HG03103 (cell line): ENCODE measurements around the gene UGP2.
A peak's percentile ranks its signal among the peaks of the same experiment; 100 is the strongest.
"Not testable (repeated sequence)": the region's sequence is repeated elsewhere in the genome, so short reads cannot be mapped to it uniquely, and the experiment has no call there.

Experiments
- ATAC-seq: cut with Tn5 transposase; IDR thresholded peaks from one replicate; pipeline ENCODE4 v1.9.1; 2021; ENCODE audit warnings: low read depth; ENCODE audit not compliant: unreplicated experiment

The UGP2 gene

DNA sequence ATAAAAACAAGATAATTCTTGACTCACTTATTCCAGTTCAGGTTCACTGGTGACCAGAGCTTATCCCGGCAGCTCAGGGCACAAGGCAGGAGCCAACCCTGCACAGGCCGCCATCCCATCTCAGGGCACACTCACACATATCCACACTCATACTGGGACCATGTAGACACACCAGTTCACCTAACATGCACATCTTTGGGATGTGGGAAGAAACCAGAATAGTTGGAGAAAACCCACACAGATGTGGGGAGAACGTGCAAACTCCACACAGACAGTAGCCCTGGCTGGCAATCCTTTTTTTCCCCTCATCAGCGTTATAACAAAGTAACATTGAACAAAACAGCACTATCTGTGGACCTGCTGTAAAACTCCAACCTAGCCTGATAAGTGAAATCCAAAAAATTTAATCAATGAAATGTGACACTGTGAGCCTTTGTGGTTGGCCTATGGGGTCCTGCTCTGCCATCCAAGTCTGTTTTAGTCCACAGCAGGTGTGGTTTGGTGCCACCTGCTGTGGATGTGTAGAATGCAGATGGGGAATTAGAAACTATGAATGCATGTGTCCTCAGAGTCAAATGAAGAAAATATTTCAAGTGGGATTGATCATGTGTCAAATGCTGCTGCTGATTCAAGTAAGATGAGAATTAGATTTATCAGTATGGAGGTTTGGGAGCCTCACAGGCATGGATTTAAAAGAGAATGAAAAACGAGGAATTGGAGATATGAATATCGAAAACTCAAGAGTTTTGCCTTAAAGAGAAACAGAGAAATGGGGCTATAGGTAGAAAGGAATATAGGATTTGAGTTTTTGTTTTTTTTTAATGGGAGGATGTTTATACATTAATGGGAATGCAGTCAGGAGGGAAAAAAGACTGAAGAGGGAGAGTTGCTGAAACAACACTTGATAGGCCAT lies 47.0 kb downstream of the UGP2 start:
- ATAC-seq = peak; percentile 86

DNA sequence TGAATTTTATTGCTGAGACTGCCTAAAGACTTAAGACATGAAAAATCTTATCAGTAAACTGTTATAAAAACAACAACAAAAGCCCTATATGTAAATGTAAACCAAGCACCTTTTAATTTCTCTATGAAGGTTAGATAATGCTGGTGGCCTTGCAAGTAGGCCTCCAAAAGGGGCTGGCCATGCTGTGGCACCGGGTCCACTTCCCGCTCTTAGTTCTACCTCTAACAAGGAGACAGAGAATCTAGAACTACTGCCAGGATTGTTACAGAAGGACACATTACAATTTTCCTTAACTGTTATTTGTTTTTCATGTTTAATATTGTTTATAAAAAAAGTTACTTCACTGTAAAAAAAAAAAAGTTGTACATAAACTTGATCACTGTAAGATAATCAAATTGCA lies 49.0 kb downstream of the UGP2 start:
- ATAC-seq = no peak

DNA sequence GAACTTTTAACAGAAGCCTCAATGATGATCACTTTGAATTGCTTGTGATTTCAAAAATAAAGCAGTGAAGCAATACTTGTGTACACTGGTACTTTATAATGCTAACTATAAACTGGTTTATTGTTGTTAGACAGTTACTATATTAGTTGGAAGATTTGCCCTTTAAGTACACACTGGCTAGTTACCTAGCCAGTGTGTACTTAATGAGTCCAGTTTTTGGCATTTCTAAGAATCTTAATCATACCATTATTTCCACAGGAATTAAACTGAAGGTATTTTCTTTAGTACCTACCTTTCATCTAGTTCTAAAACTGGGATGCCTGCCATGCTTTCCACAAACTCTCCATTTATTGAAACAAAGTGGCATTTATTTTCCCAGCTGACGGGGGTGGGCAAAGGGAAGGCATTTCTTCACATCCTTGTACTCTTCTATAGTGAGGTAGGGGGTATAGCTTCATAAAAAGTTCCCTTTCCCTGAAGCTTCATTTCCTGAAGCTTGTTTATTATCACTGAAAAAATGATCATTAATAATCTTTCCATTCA lies 49.9 kb downstream of the UGP2 start:
- no peak for ATAC-seq

GRCh38 chr2:63893163-63893562 lies 51.5 kb downstream of the UGP2 start:
- ATAC-seq = no peak

DNA sequence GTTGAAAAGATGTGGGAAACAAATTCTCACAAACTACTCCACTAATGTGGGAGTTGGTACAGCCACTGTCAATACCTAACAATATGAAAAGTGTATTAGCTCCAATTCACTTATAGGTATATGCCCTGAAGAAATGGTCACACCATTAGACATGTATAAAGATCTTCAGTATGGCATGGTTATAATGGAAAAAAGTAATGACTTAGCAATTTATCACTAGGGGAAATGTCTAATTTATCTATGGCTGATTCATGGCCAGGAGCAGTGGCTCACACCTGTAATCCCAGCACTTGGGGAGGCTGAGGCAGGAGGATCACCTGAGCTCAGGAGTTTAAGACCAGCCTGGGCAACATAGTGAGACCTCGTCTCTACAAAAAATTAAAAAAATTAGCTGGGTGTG lies 52.5 kb downstream of the UGP2 start:
- no peak for ATAC-seq

GRCh38 chr2:63898839-63899238 lies 57.1 kb downstream of the UGP2 start:
- ATAC-seq = no peak

DNA sequence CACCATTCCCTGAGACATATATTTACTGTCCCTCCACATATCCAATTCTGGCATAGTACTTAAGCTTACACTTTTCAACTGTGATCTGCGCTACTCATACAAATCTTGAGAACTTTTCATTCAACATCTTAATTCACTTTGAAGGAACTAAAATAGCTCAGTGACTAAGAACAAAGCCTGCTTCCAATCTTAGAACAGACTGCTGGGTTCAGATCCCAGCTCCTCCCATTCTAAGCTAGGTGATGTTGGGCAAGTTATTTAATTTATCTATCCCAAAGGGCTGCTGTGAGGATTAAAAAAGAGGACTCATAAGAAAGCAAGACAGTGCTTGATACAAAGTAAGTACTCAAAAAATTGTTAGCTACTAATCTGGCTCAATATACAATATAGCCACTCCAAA lies 57.9 kb downstream of the UGP2 start:
- no peak for ATAC-seq

- ATAC-seq = no peak
Observed at GRCh38 chr2:63902149-63902548, 60.5 kb downstream of the UGP2 start.

DNA sequence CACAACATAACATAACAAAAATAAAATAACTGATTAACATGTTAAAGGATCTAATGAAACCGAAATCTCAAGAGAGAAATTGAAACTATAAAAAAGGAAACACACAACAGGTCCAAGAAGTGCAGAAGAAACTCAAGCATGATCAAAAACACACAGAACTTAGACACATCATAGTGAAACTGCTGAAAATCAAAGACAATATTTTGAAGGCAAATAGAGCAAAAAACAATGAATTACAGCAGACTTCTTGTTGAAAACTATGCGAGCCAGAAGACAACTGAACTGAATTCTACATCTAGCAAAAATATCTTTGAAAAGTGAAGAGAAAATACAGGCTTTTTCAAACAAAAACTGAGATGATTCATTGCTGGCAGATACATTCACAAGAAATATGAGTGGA lies 61.3 kb downstream of the UGP2 start:
- no peak for ATAC-seq

GRCh38 chr2:63914311-63914710 lies 72.6 kb downstream of the UGP2 start:
- no peak for ATAC-seq

- no peak for ATAC-seq
Observed at GRCh38 chr2:63926815-63927214, 85.1 kb downstream of the UGP2 start.

DNA sequence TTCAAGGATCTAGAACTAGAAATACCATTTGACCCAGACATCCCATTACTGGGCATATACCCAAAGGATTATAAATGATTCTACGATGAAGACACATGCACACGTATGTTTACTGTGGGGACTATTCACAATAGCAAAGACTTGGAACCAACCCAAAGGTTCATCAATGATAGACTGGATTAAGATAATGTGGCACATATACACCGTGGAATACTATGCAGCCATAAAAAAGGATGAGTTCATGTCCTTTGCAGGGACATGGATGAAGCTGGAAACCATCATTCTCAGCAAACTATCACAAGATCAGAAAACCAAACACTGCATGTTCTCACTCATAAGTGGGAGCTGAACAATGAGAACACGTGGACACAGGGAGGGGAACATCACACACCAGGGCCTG lies 90.4 kb downstream of the UGP2 start:
- ATAC-seq = not testable (repeated sequence)
